Measurements from ENCODE around the gene ETS1. TPM values are rescaled to one million over a fixed set of nuclear protein-coding genes. Genes with fewer than 3 reads are reported as not detected.

ETS1 gene
- polyA plus RNA-seq, 1 donor (not counting 4 experiments of a cell fraction or from before 2014, with no cell fraction given): 41.0 TPM

- DNase-seq (ENCODE audit: low read depth, low spot score): no peak
- Histone ChIP-seq H3K27ac (ENCODE audit: control insufficient read depth, insufficient read depth, low read length) (no peak overlapping the region), H3K4me2 (ENCODE audit: control insufficient read depth, extremely low read depth, insufficient read depth, low read depth, low read length) (no peak overlapping the region), H3K4me3 (ENCODE audit: control insufficient read depth in 2 of 3, extremely low read depth in 1 of 3, insufficient read depth in 2 of 3, low read depth in 1 of 3, low read length in 3 of 3) (no peak overlapping the region), H3K9ac (ENCODE audit: control insufficient read depth, extremely low read depth, insufficient read depth, low read length) (no peak overlapping the region), H3K36me3 (ENCODE audit: control insufficient read depth in 2 of 2, extremely low read depth in 1 of 2, insufficient read depth in 2 of 2, low read length in 2 of 2) (peaks cover 16 to 56% of the 10 kb centered on the region in 2 experiments), H4K20me1 (ENCODE audit: control insufficient read depth, extremely low read depth, insufficient read depth, low read length) (peaks cover 7% of the 10 kb centered on the region), H3K9me1 (ENCODE audit: control insufficient read depth, extremely low read depth, insufficient read depth, low read length) (peaks cover 7% of the 10 kb centered on the region), H3K79me2 (ENCODE audit: control insufficient read depth, insufficient read depth, low read length) (peaks cover 78% of the 10 kb centered on the region), H3K27me3 (ENCODE audit: control insufficient read depth, extremely low read depth, insufficient read depth, low read length) (no peaks in the 10 kb centered on the region), H3K4me1 (ENCODE audit: control insufficient read depth, extremely low read depth, insufficient read depth, low read length) (peaks cover 39% of the 10 kb centered on the region), H3K9me3 (ENCODE audit: control insufficient read depth, low read depth, low read length) (no peaks in the 10 kb centered on the region), H2AFZ (ENCODE audit: control insufficient read depth, low read length) (no peak overlapping the region)
- no peak for FAIRE-seq
- TF ChIP-seq EZH2 (IDR thresholded peaks at IDR 0.05; ENCODE audit: low read length): no peak
- TF ChIP-seq CTCF (optimal IDR thresholded peaks at IDR 0.05 in 1 of 3, IDR thresholded peaks at IDR 0.05 in 1 of 3, conservative IDR thresholded peaks at IDR 0.05 in 1 of 3; ENCODE audit: extremely low read depth in 1 of 3, insufficient read depth in 2 of 3, low read length in 3 of 3): no peak
- dilution Hi-C loops (cut with MboI; ENCODE audit: extremely low pct_ligation_motif_present, low sequenced_read_pairs): no loop called here
Observed at GRCh38 chr11:128490092-128490491, 97.3 kb downstream of the ETS1 start.

GRCh38 chr11:128488471-128488870, 98.9 kb downstream of the ETS1 start:
- Histone ChIP-seq H4K20me1 (ENCODE audit: control insufficient read depth, extremely low read depth, insufficient read depth, low read length) (peaks cover 7% of the 10 kb centered on the region), H3K9me1 (ENCODE audit: control insufficient read depth, extremely low read depth, insufficient read depth, low read length) (peaks cover 7% of the 10 kb centered on the region), H3K27me3 (ENCODE audit: control insufficient read depth, extremely low read depth, insufficient read depth, low read length) (no peaks in the 10 kb centered on the region), H3K4me3 (ENCODE audit: control insufficient read depth in 2 of 3, extremely low read depth in 1 of 3, insufficient read depth in 2 of 3, low read depth in 1 of 3, low read length in 3 of 3) (no peak overlapping the region), H3K4me1 (ENCODE audit: control insufficient read depth, extremely low read depth, insufficient read depth, low read length) (peaks cover 32% of the 10 kb centered on the region), H3K27ac (ENCODE audit: control insufficient read depth, insufficient read depth, low read length) (no peak overlapping the region), H3K9ac (ENCODE audit: control insufficient read depth, extremely low read depth, insufficient read depth, low read length) (no peak overlapping the region), H3K79me2 (ENCODE audit: control insufficient read depth, insufficient read depth, low read length) (peaks cover 72% of the 10 kb centered on the region), H3K36me3 (ENCODE audit: control insufficient read depth in 2 of 2, extremely low read depth in 1 of 2, insufficient read depth in 2 of 2, low read length in 2 of 2) (peaks cover 25 to 64% of the 10 kb centered on the region in 2 experiments), H2AFZ (ENCODE audit: control insufficient read depth, low read length) (no peak overlapping the region), H3K4me2 (ENCODE audit: control insufficient read depth, extremely low read depth, insufficient read depth, low read depth, low read length) (no peak overlapping the region), H3K9me3 (ENCODE audit: control insufficient read depth, low read depth, low read length) (no peaks in the 10 kb centered on the region)
- no peak for FAIRE-seq
- no peak for TF ChIP-seq CTCF (optimal IDR thresholded peaks at IDR 0.05 in 1 of 3, IDR thresholded peaks at IDR 0.05 in 1 of 3, conservative IDR thresholded peaks at IDR 0.05 in 1 of 3; ENCODE audit: extremely low read depth in 1 of 3, insufficient read depth in 2 of 3, low read length in 3 of 3)
- TF ChIP-seq EZH2 (IDR thresholded peaks at IDR 0.05; ENCODE audit: low read length): no peak
- dilution Hi-C loops (cut with MboI; ENCODE audit: extremely low pct_ligation_motif_present, low sequenced_read_pairs): no loop called here
- DNase-seq (ENCODE audit: low read depth, low spot score): no peak

Measured in keratinocyte (primary cell).